NCI-H1092 (cell line): ENCODE measurements around the gene XYLB.
"Not testable (repeated sequence)": the region's sequence is repeated elsewhere in the genome, so short reads cannot be mapped to it uniquely, and the experiment has no call there.

Source experiments
- DNase-seq: peaks from one replicate; lab custom pipeline; 2025; lab: John Stamatoyannopoulos, UW

The XYLB gene

GRCh38 chr3:38396239-38396638 lies 49.7 kb downstream of the XYLB start:
- no peak for DNase-seq

GRCh38 chr3:38396861-38397260 lies 50.3 kb downstream of the XYLB start:
- no peak for DNase-seq

DNA sequence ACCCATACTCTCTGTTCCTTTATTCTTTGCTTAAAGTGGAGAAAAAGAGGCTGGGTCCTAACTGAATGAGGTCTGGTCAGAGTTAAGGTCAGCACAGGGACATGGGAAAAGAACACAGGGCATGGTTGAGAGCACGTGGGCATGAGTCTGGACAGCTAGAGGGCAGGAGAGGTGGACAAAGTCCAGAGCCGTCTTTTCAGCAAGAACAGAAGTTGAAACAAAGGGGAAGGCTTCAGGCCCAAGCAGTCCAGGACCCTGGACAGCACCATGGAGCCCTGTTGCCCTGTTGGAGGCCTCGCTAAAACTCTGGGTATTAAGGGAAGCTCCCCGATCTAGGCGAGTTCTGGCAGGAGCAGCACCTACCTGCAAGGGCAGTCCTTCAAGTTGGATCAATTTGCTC lies 50.7 kb downstream of the XYLB start:
- DNase-seq, result no peak

GRCh38 chr3:38401246-38401962 lies 54.8 kb downstream of the XYLB start:
- DNase-seq, result no peak

DNA sequence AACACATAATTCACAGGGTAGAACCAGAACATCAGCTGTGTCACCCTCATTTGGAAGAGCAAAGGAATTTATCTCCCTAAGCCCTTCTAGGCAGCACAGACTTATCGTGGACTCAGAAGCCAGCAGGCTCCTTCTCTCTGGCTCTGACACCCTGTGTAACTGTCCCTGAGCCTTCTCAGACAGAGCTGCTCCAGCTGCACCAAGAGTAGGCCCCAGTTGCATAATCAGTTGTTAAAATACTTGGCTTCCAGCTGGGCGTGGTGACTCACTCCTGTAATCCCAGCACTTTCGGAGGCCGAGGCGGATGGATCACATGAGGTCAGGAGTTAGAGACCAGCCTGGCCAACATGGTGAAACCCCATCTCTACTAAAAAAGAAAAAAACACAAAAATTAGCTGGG lies 57.7 kb downstream of the XYLB start:
- DNase-seq, result no peak

DNA sequence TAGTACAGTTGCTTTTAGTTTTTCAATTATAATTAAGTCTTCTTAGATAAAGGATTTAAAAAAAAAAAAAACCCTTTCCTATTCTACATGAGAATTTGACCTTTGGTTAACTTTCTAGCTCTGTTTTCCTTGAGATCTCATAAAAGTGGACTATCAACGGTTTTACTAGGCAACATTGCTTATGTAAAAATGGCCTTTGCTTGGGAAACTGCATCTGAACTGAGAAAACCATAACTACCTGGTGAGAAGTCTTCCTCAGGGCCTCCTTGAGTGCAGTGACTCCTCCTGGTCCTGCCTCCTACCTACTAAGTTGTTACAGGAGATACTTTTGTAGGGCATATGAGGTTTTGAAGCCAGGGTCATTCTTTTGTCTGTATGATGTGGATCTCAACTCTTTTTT lies 65.0 kb downstream of the XYLB start:
- DNase-seq, result no peak

DNA sequence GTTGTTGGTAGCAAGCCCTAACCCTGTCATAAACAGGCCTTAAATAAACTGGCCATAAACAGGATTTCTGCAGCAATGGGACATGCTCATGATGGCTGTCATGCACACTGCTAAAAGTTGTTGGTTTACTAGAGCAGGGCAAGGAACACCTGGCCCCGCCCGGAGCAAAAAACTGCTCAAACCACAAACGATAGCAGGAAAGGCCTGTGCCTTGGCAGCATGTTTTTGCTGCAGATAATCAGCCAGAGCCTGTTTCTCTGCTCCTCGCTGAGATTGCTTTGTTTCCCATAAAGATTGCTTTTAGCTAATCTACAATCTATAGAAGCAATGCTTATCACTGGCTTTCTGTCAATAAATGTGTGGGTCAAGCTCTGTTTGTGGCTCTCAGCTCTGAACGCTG lies 74.2 kb downstream of the XYLB start:
- not testable (repeated sequence) for DNase-seq

DNA sequence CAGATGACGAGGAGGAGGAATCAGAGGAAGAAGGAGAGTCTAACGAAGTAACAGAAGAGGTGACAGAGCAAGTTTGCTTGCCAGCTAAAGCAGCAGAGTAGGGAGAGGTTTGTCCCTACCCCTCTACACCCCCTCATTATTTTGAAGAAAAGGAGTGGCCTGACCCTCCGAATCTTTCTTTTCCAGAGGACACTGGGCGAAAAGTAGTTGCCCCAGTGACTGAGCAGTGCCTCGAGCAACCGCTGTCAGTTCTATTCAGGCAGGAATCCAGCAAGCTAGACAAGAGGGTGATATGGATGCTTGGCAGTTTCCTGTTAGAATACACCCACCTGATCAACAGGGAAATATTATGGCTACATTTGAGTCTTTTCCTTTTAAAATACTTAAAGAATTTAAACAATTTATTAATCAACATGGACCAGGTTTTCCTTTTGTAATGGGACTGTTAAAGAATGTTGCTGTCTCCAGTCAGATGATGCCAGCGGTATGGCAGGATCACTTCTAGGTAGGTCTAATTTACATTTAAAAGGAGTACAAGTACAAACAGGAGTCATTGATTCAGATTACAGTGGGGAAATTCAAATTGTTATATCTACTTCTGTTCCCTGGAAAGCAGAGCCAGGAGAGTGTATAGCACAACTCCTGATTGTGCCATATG lies 75.2 kb downstream of the XYLB start:
- no peak for DNase-seq

DNA sequence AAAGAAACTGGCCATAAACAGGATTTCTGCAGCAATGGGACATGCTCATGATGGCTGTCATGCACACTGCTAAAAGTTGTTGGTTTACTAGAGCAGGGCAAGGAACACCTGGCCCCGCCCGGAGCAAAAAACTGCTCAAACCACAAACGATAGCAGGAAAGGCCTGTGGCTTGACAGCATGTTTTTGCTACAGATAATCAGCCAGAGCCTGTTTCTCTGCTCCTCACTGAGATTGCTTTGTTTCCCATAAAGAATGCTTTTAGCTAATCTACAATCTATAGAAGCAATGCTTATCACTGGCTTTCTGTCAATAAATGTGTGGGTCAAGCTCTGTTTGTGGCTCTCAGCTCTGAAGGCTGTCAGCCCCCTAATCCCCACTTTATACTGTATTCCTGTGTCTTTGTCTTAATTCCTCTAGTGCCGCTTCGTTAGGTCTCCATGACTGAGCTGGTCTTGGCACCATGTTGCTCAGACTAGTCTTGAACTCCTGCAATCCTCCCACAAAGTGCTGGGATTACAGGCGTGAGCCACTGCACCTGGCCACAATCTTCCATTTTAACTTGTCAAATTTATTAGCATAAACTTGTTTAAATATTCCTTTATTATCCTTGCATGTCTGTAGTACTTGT lies 80.3 kb downstream of the XYLB start:
- DNase-seq, result not testable (repeated sequence)

- DNase-seq, result not testable (repeated sequence)
Measured at GRCh38 chr3:38432871-38433658, 86.5 kb downstream of the XYLB start.

- not testable (repeated sequence) for DNase-seq
Measured at GRCh38 chr3:38433661-38434060, 87.1 kb downstream of the XYLB start.

GRCh38 chr3:38438436-38439069 lies 92.0 kb downstream of the XYLB start:
- not testable (repeated sequence) for DNase-seq

- DNase-seq, result not testable (repeated sequence)
Measured at GRCh38 chr3:38443205-38443604, 96.6 kb downstream of the XYLB start.

DNA sequence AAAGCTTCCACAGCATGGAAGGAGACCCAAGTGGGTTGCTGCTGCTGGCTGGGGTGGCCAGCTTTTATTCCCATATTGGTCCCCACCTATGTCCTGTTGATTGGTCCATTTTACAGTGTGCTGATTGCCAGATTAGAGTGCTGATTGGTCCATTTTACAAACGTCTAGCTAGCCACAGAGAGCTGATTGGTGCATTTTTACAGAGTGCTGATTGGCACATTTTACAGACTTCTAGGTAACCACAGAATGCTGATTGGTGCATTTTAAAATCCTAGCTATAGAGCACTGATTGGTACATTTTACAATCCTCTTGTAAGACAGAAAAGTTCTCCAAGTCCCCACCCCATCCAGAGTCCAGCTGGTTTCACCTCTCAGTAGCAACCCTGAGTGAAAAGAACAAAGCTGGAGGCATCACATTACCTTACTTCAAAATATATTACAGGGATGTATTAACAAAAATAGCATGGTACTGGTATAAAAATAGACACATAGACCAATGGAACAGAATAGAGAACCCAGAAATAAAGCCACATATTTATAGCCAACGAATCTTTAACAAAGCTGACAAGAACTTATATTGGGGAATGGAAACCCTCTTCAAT lies 99.6 kb downstream of the XYLB start:
- no peak for DNase-seq

DNA sequence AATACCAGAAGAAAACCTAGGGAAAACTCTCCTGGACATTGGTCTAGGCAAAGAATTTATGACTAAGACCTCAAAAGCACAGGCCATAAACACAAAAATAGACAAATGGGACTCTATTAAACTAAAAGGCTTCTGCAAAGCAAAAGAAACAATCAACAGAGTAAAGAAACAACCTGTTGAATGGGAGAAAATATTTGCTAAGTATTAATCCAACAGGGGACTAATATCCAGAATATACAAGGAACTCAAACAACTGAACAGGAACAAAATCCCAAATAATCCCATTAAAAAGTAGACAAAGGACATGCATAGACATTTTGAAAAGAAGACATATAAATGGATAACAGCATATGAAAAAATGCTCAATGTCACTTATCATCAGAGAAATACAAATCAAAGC lies 100.2 kb downstream of the XYLB start:
- DNase-seq, result no peak

DNA sequence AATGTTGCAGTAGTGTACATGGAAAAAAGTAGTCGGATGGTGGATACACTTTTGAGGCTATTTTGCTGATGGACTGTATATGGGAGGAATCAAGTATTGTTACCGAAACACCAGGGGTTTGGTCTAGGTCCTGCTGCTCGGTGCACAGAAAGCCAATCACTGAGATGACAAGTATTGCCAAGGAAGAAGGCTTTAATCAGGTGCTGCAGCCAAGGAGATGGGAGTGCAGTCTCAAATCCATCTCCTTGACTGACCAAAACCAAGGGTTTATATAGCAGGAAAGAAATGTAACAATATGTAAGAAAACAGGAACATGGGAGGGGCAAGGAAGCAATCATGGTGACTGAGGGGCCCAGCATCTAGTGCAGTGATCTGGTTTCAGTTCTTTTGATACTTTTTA lies 104.3 kb downstream of the XYLB start:
- no peak for DNase-seq

DNA sequence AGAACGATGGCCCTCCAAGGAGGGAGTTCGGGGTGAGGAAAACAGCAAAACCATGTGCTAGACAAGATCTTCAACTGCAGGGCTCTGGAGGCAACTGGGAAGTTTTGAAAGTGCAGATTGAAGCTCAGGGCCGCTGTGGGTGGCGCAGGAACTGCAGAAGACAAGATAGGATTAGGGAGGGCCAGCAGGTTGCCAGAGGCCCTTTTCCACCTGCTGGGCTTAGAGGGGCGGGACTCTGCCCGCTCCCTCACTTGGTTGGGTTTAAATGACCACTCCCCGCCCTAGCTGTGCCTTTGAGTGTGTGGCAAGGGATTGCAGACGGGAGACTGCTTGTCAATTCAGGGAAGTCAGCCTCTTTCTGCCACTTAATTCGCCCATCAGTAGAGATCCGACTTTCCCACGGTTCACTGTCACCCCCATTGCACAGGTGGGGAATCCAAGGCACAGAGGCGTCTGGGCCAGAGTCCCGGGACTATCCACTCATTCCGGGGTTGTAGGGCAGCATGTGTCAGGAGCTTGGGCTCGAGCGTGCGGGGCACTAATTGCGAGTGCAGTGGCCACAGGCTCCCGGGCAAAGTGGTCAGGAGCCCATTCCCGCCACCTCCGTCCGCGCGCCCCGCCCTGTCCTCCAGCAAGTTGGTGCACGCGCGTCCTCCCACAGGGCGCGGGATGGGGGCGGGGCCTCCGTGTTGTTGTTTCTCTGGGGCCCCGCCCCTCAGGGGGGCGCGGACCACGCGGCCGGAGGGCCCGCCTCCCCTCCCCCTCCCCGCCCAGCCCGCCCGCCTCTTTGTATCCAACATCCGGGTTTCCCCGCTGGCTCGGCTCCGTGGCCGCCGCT lies 106.7 kb downstream of the XYLB start, which contains the start of gene ACVR2B:
ACVR2B (plus strand) TSS at position 816 of the 838 bp plus-strand sequence. CDS start 433 bp downstream, outside the sequence.
- DNase-seq, result peak; percentile 46

DNA sequence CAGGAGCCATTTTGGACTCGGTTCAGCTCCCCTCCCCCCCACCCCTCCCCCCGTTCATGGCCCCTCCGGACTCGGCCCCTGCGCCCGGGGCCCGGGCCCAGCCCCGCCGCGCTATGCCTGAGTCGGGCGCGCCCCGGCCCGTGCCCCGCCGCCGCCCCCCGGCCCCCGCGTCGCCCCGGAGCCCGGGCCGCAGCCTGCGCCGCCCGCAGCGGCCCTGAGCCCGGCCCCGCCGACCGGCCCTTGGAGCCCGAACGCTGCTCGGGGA lies 107.3 kb downstream of the XYLB start:
- no peak for DNase-seq

DNA sequence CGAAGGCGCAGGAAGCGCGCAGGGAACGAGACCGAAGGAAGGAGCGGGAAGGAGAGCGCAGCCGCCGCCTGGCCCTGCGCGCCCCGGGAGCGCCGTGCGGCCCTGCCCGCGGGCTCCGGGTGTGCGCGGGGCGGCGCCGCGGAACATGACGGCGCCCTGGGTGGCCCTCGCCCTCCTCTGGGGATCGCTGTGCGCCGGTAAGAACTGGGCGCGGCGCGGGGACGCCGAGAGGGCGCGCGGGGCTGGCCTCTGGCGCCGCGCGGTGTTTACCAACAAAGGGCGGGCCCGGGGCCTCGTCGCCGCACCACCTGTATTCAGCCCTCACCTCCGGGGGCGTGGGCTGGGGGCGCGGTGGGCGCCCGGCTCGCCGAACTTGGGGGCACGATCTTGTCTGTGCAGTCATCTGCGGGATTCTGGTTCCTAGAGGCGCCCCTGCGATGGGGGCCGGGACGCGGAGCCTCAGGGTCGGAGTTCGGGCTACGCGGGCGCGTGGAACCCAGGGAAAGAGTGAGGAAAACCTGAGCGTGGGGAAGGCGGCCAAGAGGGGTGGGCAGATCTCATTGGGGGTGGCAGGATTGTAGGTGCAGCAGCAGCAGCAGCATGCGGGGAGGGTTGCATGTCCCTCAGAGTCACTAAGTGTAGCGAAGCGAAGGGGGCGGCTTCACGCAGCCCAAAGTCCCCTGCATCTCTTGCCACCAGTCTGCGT lies 107.7 kb downstream of the XYLB start:
- no peak for DNase-seq
